Body of pancreas (tissue), 4 donors: ENCODE results near the gene PRAF2. TPM values are rescaled to one million over a fixed set of nuclear protein-coding genes. Genes with fewer than 3 reads are reported as not detected.

Source experiments
- ATAC-seq: fragments of 150-250 bp; one replicate; pipeline ENCODE4 v1.9.1; 2016
- DNase-seq, 4 donors: peaks; one replicate each; pipeline ENCODE4 v3.0.0-alpha.2; 2019
- H3K27ac ChIP-seq, 4 donors: fragments of 200-600 bp; sonication (generic); 1 replicate in 3 of 4; 2 replicates in 1 of 4; pipeline versions ENCODE4 v1.5.1 to v1.6.1; 2016 to 2019; ENCODE audit warnings: mild to moderate bottlenecking in 1 of 4, mixed read lengths in 1 of 4, moderate library complexity in 1 of 4
- H3K27me3 ChIP-seq, 2 donors: fragments of 200-600 bp; sonication (generic); one replicate each; pipeline ENCODE4 v1.6.0; 2016; ENCODE audit warnings: mild to moderate bottlenecking in 1 of 2
- H3K36me3 ChIP-seq, 2 donors: fragments of 200-600 bp; sonication (generic); replicated peaks in 1 of 2; 2 replicates each; pipeline ENCODE4 v1.5.1; 2016; ENCODE audit warnings: low read depth in 2 of 2; ENCODE audit not compliant: insufficient read depth in 1 of 2
- H3K4me1 ChIP-seq: fragments of 200-600 bp; sonication (generic); one replicate; pipeline ENCODE4 v1.6.0; 2016
- H3K4me3 ChIP-seq, 2 donors: fragments of 200-600 bp; sonication (generic); 1 replicate in 1 of 2; 2 replicates in 1 of 2; pipeline ENCODE4 v1.5.1; 2016 to 2019
- H3K9me3 ChIP-seq, 3 donors: fragments of 200-600 bp; sonication (generic); 1 replicate in 2 of 3; 2 replicates in 1 of 3; pipeline ENCODE4 v1.5.1; 2016
- CTCF ChIP-seq, 7 experiments: fragments of 450-650 bp in 4 of 7; fragments of 200-600 bp in 3 of 7; sonication (generic) in 3 of 7; IDR thresholded peaks; one replicate each; pipeline ENCODE4 v1.5.1; 2016 to 2019; ENCODE audit warnings: antibody characterized with exemption in 7 of 7
- POLR2A ChIP-seq, 3 donors: fragments of 450-650 bp; IDR thresholded peaks; one replicate each; pipeline ENCODE4 v1.6.1; 2016; ENCODE audit warnings: antibody characterized with exemption in 3 of 3, mild to moderate bottlenecking in 2 of 3
- WGBS, 2 donors: methylation state at CpG; one replicate each; pipeline ENCODE4 v1.1.5; 2017; 5-methylcytosine and 5-hydroxymethylcytosine counted together
- intact Hi-C: fragments of 100-400 bp; cut with DNase I; formaldehyde crosslinking; loops from one replicate; pipeline ENCODE4 v1.15.1; 2023
- total RNA-seq, 2 donors: library from RNA; depleted of rRNA; stranded (reverse); fragments of >200 nt; gene quantifications; one replicate each; pipeline ENCODE4 v1.1.0, GENCODE V29; 2016

Gene PRAF2
- total RNA-seq, 2 donors from 2014 or later, result 5.4 to 10.9 TPM

GRCh38 chrX:49108641-49109040, 34.8 kb upstream of the PRAF2 start:
- H3K9me3 ChIP-seq, result no peaks in the 10 kb centered on the region
- TF ChIP-seq POLR2A (IDR thresholded peaks at IDR 0.05) (no peak), CTCF (IDR thresholded peaks at IDR 0.05) (no peak)
- WGBS, 2 donors, result 63 to 70% methylated on average over 2 of the region's 2 CpGs
- intact Hi-C loops, result no loop called here
- DNase-seq (no peak), ATAC-seq (no peak)
- H3K36me3 ChIP-seq, result peaks cover 0 to 2% of the 10 kb centered on the region in 2 donors
- no peak overlapping the region for H3K27ac ChIP-seq
- H3K4me1 ChIP-seq, result no peaks in the 10 kb centered on the region
- H3K4me3 ChIP-seq, result no peak overlapping the region
- no peaks in the 10 kb centered on the region for H3K27me3 ChIP-seq

- ATAC-seq, result peak; percentile 77
- no peak overlapping the region for H3K27ac ChIP-seq
- H3K27me3 ChIP-seq, result no peaks in the 10 kb centered on the region
- peak; percentile 30 to 43 (median 32) for DNase-seq
- H3K4me1 ChIP-seq, result no peaks in the 10 kb centered on the region
- no peaks in the 10 kb centered on the region for H3K9me3 ChIP-seq
- intact Hi-C loops, result no loop called here
- TF ChIP-seq CTCF (IDR thresholded peaks at IDR 0.05) (peak in 5 of 7 experiments; percentile 17 to 47 (median 39)), POLR2A (IDR thresholded peaks at IDR 0.05) (no peak)
- no peak overlapping the region for H3K4me3 ChIP-seq
- WGBS, 2 donors, result 40 to 60% methylated on average over 1 to 3 of the region's 7 CpGs
- no peaks in the 10 kb centered on the region for H3K36me3 ChIP-seq
Measured at GRCh38 chrX:49106930-49107329, 33.1 kb upstream of the PRAF2 start.

- TF ChIP-seq POLR2A (IDR thresholded peaks at IDR 0.05) (no peak), CTCF (IDR thresholded peaks at IDR 0.05) (no peak)
- Histone ChIP-seq H3K4me3 (no peak overlapping the region), H3K9me3 (no peaks in the 10 kb centered on the region), H3K27me3 (no peaks in the 10 kb centered on the region), H3K27ac (no peak overlapping the region), H3K36me3 (no peaks in the 10 kb centered on the region), H3K4me1 (no peaks in the 10 kb centered on the region)
- DNase-seq (no peak), ATAC-seq (no peak)
- WGBS, 2 donors, result 81% methylated on average over 4 of the region's 4 CpGs; no CpG with 5 or more reads in 1 of the 2 donors
- intact Hi-C loops, result no loop called here
Measured at GRCh38 chrX:49106296-49106695, 32.5 kb upstream of the PRAF2 start.

GRCh38 chrX:49103637-49104036, 29.8 kb upstream of the PRAF2 start:
- DNase-seq, result no peak

More at GRCh38 chrX:49103637-49104036, 29.8 kb upstream of the PRAF2 start:
- H3K4me3 ChIP-seq, result no peak overlapping the region
- no peaks in the 10 kb centered on the region for H3K4me1 ChIP-seq
- no peaks in the 10 kb centered on the region for H3K9me3 ChIP-seq
- 70 to 76% methylated on average over 2 to 3 of the region's 3 CpGs for WGBS, 2 donors
- ATAC-seq, result no peak
- intact Hi-C loops, result no loop called here
- no peak overlapping the region for H3K27ac ChIP-seq
- no peaks in the 10 kb centered on the region for H3K36me3 ChIP-seq
- no peaks in the 10 kb centered on the region for H3K27me3 ChIP-seq
- TF ChIP-seq CTCF (IDR thresholded peaks at IDR 0.05) (no peak), POLR2A (IDR thresholded peaks at IDR 0.05) (no peak)
